GM21723 (cell line): ENCODE measurements around the gene CALHM3.
"Not testable (repeated sequence)": the region's sequence is repeated elsewhere in the genome, so short reads cannot be mapped to it uniquely, and the experiment has no call there.

ENCODE experiments used
- ATAC-seq: cut with Tn5 transposase; IDR thresholded peaks from one replicate; pipeline ENCODE4 v1.9.1; 2021; ENCODE audit warnings: mild to moderate bottlenecking, moderate library complexity; ENCODE audit not compliant: unreplicated experiment

CALHM3 gene

GRCh38 chr10:103479135-103479534 is at the start of gene CALHM3:
TSS of gene CALHM3 (minus strand) at chr10:103479240. CDS start at chr10:103479032, 208 bp downstream.
- no peak for ATAC-seq

- ATAC-seq: no peak
Observed at GRCh38 chr10:103528549-103528948, 49.5 kb upstream of the CALHM3 start.

GRCh38 chr10:103527476-103527875 is 48.4 kb upstream of the CALHM3 start:
- ATAC-seq: not testable (repeated sequence)

GRCh38 chr10:103525901-103526300 is 46.9 kb upstream of the CALHM3 start:
- no peak for ATAC-seq

GRCh38 chr10:103523683-103524082 is 44.6 kb upstream of the CALHM3 start:
- no peak for ATAC-seq

- not testable (repeated sequence) for ATAC-seq
Observed at GRCh38 chr10:103522006-103522405, 43.0 kb upstream of the CALHM3 start.

GRCh38 chr10:103519798-103520197 is 40.8 kb upstream of the CALHM3 start:
- ATAC-seq: no peak

GRCh38 chr10:103517234-103518085 is 38.4 kb upstream of the CALHM3 start:
- ATAC-seq: no peak

GRCh38 chr10:103514244-103514643 is 35.2 kb upstream of the CALHM3 start:
- ATAC-seq: no peak

- ATAC-seq: no peak
Observed at GRCh38 chr10:103513380-103514060, 34.5 kb upstream of the CALHM3 start.

- ATAC-seq: no peak
Observed at GRCh38 chr10:103512591-103513379, 33.7 kb upstream of the CALHM3 start.

GRCh38 chr10:103512166-103512565 is 33.1 kb upstream of the CALHM3 start:
- ATAC-seq: no peak

GRCh38 chr10:103510791-103511752 is 32.0 kb upstream of the CALHM3 start:
- ATAC-seq: no peak

GRCh38 chr10:103510046-103510685 is 31.1 kb upstream of the CALHM3 start:
- ATAC-seq: no peak

GRCh38 chr10:103507235-103508191 is 28.5 kb upstream of the CALHM3 start:
- ATAC-seq: no peak

- ATAC-seq: no peak
Observed at GRCh38 chr10:103506061-103506460, 27.0 kb upstream of the CALHM3 start.

GRCh38 chr10:103504181-103504783 is 25.2 kb upstream of the CALHM3 start:
- ATAC-seq: no peak

GRCh38 chr10:103503777-103504176 is 24.7 kb upstream of the CALHM3 start:
- not testable (repeated sequence) for ATAC-seq
